Measurements from ENCODE around the gene ADGRL3. TPM values are rescaled to one million over a fixed set of nuclear protein-coding genes. Genes with fewer than 3 reads are reported as not detected.

Gene ADGRL3
- total RNA-seq, 2 donors from 2014 or later, result not detected

DNA sequence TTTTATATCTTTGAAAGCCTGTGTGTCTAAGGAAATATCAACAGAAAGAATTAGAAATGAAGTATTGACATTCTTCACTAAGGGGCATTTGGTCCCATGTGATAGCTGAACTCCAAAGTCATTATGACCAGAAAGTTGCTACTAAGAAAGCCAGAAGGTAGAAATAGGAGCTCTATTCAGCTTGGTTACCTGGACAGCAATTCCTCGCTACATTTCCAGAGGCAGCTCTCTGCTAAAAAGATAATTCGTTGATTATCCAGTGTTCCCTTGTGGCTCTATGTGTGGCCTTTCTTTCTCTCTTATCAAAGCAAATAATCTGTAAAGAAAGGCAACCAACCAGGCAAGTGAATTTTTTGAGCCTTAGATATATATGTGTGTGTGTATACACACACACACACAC, 341.3 kb downstream of the ADGRL3 start:
- DNase-seq (no peak), ATAC-seq (replicated peaks in 1 of 2) (no peak)
- Mint-ChIP-seq H3K27me3 (ENCODE audit: low read depth) (no peaks in the 10 kb centered on the region), H3K4me3 (no peak overlapping the region), H3K36me3 (ENCODE audit: insufficient read depth in 2 of 2) (peaks cover 3 to 7% of the 10 kb centered on the region in 2 donors), H3K9me3 (peaks cover 10 to 14% of the 10 kb centered on the region in 2 donors), H3K27ac (no peak overlapping the region), H3K4me1 (ENCODE audit: low read depth) (no peaks in the 10 kb centered on the region)

- peaks cover 0 to 7% of the 10 kb centered on the region in 2 donors for H3K36me3 Mint-ChIP-seq (ENCODE audit: insufficient read depth in 2 of 2)
- no peak for ATAC-seq (replicated peaks in 1 of 2)
- H3K27ac Mint-ChIP-seq, result no peak overlapping the region
- DNase-seq, result no peak
- H3K27me3 Mint-ChIP-seq (ENCODE audit: low read depth), result no peaks in the 10 kb centered on the region
- peaks cover 13 to 14% of the 10 kb centered on the region in 2 donors for H3K9me3 Mint-ChIP-seq
- no peak overlapping the region for H3K4me3 Mint-ChIP-seq
- H3K4me1 Mint-ChIP-seq (ENCODE audit: low read depth), result no peaks in the 10 kb centered on the region
Measured at GRCh38 chr4:61543976-61544375, 343.9 kb downstream of the ADGRL3 start.

DNA sequence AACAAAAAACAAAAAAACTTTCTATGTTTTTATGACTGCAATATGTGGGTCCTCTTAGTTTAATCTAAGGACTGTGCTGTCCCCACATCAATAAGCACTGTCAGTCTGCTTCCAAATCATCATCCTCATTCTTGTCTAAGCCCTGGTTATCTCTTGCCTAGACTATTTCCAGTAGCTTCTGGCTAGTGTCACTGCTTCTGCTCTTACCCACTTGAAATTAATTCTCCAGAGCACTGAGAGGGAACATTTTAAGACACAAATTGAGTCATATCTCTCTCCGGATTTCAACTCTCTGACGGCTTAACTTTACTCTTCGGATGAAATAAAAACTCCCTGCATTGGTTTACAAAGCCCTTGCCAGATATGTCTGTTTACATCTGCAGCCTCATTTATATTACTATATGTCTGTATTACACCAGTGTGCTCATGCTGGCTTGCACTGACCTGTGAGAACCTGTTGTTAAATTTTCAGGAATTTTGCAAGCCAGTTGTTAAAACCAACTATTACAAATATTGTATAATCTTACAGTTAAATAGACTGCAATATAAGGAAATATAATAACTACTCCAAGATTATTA, 345.9 kb downstream of the ADGRL3 start:
- peaks cover 0 to 3% of the 10 kb centered on the region in 2 donors for H3K36me3 Mint-ChIP-seq (ENCODE audit: insufficient read depth in 2 of 2)
- no peaks in the 10 kb centered on the region for H3K27me3 Mint-ChIP-seq (ENCODE audit: low read depth)
- no peaks in the 10 kb centered on the region for H3K4me1 Mint-ChIP-seq (ENCODE audit: low read depth)
- DNase-seq (no peak), ATAC-seq (replicated peaks in 1 of 2) (no peak)
- H3K9me3 Mint-ChIP-seq, result peaks cover 6 to 10% of the 10 kb centered on the region in 2 donors
- no peak overlapping the region for H3K27ac Mint-ChIP-seq
- H3K4me3 Mint-ChIP-seq, result no peak overlapping the region

- ATAC-seq (replicated peaks in 1 of 2) (no peak), DNase-seq (no peak)
- H3K4me3 Mint-ChIP-seq, result no peak overlapping the region
- peaks cover 0 to 3% of the 10 kb centered on the region in 2 donors for H3K36me3 Mint-ChIP-seq (ENCODE audit: insufficient read depth in 2 of 2)
- H3K27ac Mint-ChIP-seq, result no peak overlapping the region
- H3K27me3 Mint-ChIP-seq (ENCODE audit: low read depth), result no peaks in the 10 kb centered on the region
- peaks cover 4 to 7% of the 10 kb centered on the region in 2 donors for H3K9me3 Mint-ChIP-seq
- H3K4me1 Mint-ChIP-seq (ENCODE audit: low read depth), result no peaks in the 10 kb centered on the region
Measured at GRCh38 chr4:61549336-61549735, 349.2 kb downstream of the ADGRL3 start.

- H3K27me3 Mint-ChIP-seq (ENCODE audit: low read depth), result no peaks in the 10 kb centered on the region
- DNase-seq, result no peak
- ATAC-seq (replicated peaks in 1 of 2), result no peak
- no peak overlapping the region for H3K27ac Mint-ChIP-seq
- peaks cover under 1 to 4% of the 10 kb centered on the region in 2 donors for H3K9me3 Mint-ChIP-seq
- no peaks in the 10 kb centered on the region for H3K36me3 Mint-ChIP-seq (ENCODE audit: insufficient read depth in 2 of 2)
- no peaks in the 10 kb centered on the region for H3K4me1 Mint-ChIP-seq (ENCODE audit: low read depth)
- H3K4me3 Mint-ChIP-seq, result no peak overlapping the region
Measured at GRCh38 chr4:61553557-61554125, 353.5 kb downstream of the ADGRL3 start.

- Mint-ChIP-seq H3K36me3 (ENCODE audit: insufficient read depth in 2 of 2) (no peaks in the 10 kb centered on the region), H3K9me3 (peaks cover 0 to 4% of the 10 kb centered on the region in 2 donors), H3K27me3 (ENCODE audit: low read depth) (no peaks in the 10 kb centered on the region), H3K4me1 (ENCODE audit: low read depth) (no peaks in the 10 kb centered on the region), H3K4me3 (no peak overlapping the region), H3K27ac (no peak overlapping the region)
- DNase-seq (no peak), ATAC-seq (replicated peaks in 1 of 2) (no peak)
Measured at GRCh38 chr4:61555789-61556188, 355.7 kb downstream of the ADGRL3 start.

DNA sequence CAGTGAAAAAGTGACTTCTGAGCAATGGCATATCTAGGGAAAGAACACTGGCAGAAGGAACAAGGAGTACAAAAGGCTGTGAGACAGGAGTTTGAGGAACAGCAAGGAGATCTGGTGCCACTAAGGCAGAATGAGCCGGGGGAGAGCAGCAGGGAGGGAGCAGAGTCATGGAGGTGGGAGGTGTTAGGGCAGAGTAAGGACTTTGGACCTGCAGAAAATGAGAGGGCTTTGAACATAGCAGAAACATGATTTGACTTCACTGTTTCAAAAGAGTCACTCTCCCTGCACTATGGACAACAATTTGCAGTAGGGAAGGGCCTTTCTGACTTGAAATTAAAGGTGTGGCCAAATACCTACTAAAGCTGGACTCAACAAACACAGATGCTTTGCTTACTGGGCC, 356.2 kb downstream of the ADGRL3 start:
- Mint-ChIP-seq H3K27ac (no peak overlapping the region), H3K36me3 (ENCODE audit: insufficient read depth in 2 of 2) (no peaks in the 10 kb centered on the region), H3K4me1 (ENCODE audit: low read depth) (no peaks in the 10 kb centered on the region), H3K27me3 (ENCODE audit: low read depth) (no peaks in the 10 kb centered on the region), H3K9me3 (peaks cover 0 to 4% of the 10 kb centered on the region in 2 donors), H3K4me3 (no peak overlapping the region)
- no peak for ATAC-seq (replicated peaks in 1 of 2)
- no peak for DNase-seq

DNA sequence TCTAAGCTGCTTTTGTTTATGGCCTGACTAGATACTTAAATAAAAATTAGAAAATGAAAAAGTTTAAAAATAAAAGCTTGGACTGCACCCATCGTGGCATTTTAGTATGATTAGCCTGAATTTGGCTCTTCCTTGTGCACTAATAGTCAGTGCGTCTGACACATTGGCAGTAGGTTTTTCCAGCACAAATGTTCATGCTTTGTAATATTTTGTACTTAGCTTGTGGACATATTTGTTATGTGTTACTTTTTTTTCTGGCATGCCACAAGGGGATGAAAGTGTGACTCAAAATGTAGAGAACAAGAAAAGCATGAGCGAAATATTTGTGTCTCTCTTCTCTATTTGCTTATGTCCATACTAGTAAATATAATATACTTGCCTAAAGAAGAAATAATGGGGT, 359.3 kb downstream of the ADGRL3 start:
- ATAC-seq (replicated peaks in 1 of 2) (no peak), DNase-seq (no peak)
- Mint-ChIP-seq H3K4me3 (no peak overlapping the region), H3K4me1 (ENCODE audit: low read depth) (no peaks in the 10 kb centered on the region), H3K27ac (no peak overlapping the region), H3K36me3 (ENCODE audit: insufficient read depth in 2 of 2) (no peaks in the 10 kb centered on the region), H3K27me3 (ENCODE audit: low read depth) (no peaks in the 10 kb centered on the region), H3K9me3 (peaks cover 4 to 6% of the 10 kb centered on the region in 2 donors)

GRCh38 chr4:61561028-61561427, 360.9 kb downstream of the ADGRL3 start:
- ATAC-seq (replicated peaks in 1 of 2) (no peak), DNase-seq (no peak)
- Mint-ChIP-seq H3K4me1 (ENCODE audit: low read depth) (no peaks in the 10 kb centered on the region), H3K36me3 (ENCODE audit: insufficient read depth in 2 of 2) (no peaks in the 10 kb centered on the region), H3K27ac (no peak overlapping the region), H3K27me3 (ENCODE audit: low read depth) (no peaks in the 10 kb centered on the region), H3K4me3 (no peak overlapping the region), H3K9me3 (peaks cover 2 to 9% of the 10 kb centered on the region in 2 donors)

GRCh38 chr4:61571761-61572559, 371.8 kb downstream of the ADGRL3 start:
- no peaks in the 10 kb centered on the region for H3K27me3 Mint-ChIP-seq (ENCODE audit: low read depth)
- no peaks in the 10 kb centered on the region for H3K4me1 Mint-ChIP-seq (ENCODE audit: low read depth)
- H3K36me3 Mint-ChIP-seq (ENCODE audit: insufficient read depth in 2 of 2), result peaks cover 0 to under 1% of the 10 kb centered on the region in 2 donors
- ATAC-seq (replicated peaks in 1 of 2), result no peak
- no peak overlapping the region for H3K4me3 Mint-ChIP-seq
- H3K27ac Mint-ChIP-seq, result no peak overlapping the region
- DNase-seq, result no peak
- peaks cover 3 to 5% of the 10 kb centered on the region in 2 donors for H3K9me3 Mint-ChIP-seq

DNA sequence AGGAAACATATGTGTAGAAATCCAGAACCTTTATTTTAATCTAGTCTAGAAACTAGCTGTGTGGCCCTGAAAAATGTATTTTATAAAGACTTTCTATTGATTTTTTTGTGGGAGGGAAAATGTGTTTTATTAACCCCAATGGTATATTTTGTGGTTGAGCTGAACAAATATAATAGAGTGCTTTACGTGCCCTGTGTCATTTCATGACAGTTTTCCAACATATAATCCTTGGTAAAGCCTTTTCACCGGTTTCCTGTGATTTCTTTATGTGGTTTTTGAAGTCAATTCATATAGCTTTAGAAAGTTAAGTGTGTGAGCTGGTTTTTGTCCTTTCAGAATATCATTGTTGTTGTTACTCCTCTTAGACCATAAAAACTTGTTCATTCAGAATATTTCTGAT, 375.7 kb downstream of the ADGRL3 start:
- Mint-ChIP-seq H3K4me1 (ENCODE audit: low read depth) (no peaks in the 10 kb centered on the region), H3K27ac (no peak overlapping the region), H3K9me3 (peaks cover 5 to 7% of the 10 kb centered on the region in 2 donors), H3K27me3 (ENCODE audit: low read depth) (no peaks in the 10 kb centered on the region), H3K4me3 (no peak overlapping the region), H3K36me3 (ENCODE audit: insufficient read depth in 2 of 2) (peaks cover 0 to 2% of the 10 kb centered on the region in 2 donors)
- no peak for DNase-seq
- no peak for ATAC-seq (replicated peaks in 1 of 2)

GRCh38 chr4:61579786-61580185, 379.7 kb downstream of the ADGRL3 start:
- ATAC-seq (replicated peaks in 1 of 2), result no peak
- no peaks in the 10 kb centered on the region for H3K4me1 Mint-ChIP-seq (ENCODE audit: low read depth)

DNA sequence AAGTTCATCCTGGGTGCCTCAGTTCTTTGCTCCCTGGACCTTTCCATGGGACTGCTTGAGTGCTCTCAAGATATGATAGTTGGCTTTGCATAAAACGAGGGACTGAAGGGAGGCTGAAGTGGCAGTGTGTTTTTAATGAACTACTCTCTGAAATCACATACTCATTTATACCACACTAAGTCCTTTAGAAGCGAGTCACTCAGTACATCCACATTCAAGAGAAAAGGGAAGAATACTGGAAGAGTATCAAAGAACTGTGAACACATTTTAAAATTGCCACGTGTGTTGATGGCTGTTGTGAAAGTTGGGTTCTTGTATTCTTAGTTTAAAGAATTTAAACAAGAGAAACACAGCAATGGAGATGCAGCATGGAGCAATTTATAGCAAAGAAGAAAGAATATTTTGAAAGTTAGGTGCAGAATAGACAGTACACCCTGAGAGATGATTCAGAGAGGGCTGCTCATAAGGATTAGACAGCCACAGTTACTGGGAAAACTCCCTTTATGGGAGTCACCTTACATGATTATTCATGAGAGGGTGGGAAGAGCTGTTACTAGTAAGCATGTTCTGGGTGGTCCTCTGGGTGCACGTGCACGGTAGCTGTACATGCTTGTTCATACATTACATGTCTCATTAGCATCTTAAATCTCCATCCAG, 380.7 kb downstream of the ADGRL3 start:
- Mint-ChIP-seq H3K27me3 (ENCODE audit: low read depth) (no peaks in the 10 kb centered on the region), H3K27ac (no peak overlapping the region), H3K4me1 (ENCODE audit: low read depth) (no peaks in the 10 kb centered on the region)

More at GRCh38 chr4:61579786-61580185, 379.7 kb downstream of the ADGRL3 start:
- no peak overlapping the region for H3K27ac Mint-ChIP-seq
- DNase-seq, result no peak
- H3K36me3 Mint-ChIP-seq (ENCODE audit: insufficient read depth in 2 of 2), result peaks cover 0 to 2% of the 10 kb centered on the region in 2 donors
- H3K27me3 Mint-ChIP-seq (ENCODE audit: low read depth), result no peaks in the 10 kb centered on the region
- no peak overlapping the region for H3K4me3 Mint-ChIP-seq
- H3K9me3 Mint-ChIP-seq, result peaks cover 11 to 12% of the 10 kb centered on the region in 2 donors

More for the DNA sequence above, 380.7 kb downstream of the ADGRL3 start:
- DNase-seq (no peak), ATAC-seq (replicated peaks in 1 of 2) (no peak)
- Mint-ChIP-seq H3K9me3 (peaks cover 11 to 12% of the 10 kb centered on the region in 2 donors), H3K36me3 (ENCODE audit: insufficient read depth in 2 of 2) (peaks cover 0 to 2% of the 10 kb centered on the region in 2 donors), H3K4me3 (no peak overlapping the region)
